Glutamatergic neuron (in vitro differentiated cells): ENCODE results near the gene RAB3GAP2. TPM values are rescaled to one million over a fixed set of nuclear protein-coding genes. Genes with fewer than 3 reads are reported as not detected.

Experiments used
- DNase-seq: peaks from one replicate; pipeline ENCODE4 v3.0.0; 2022
- H3K27ac Mint-ChIP-seq: one replicate; pipeline ENCODE4 v1.8.0; 2020; ENCODE audit warnings: mild to moderate bottlenecking, mixed read lengths, inconsistent platforms; ENCODE audit not compliant: unreplicated experiment
- H3K27me3 Mint-ChIP-seq: one replicate; pipeline ENCODE4 v1.8.0; 2020; ENCODE audit warnings: mild to moderate bottlenecking, moderate library complexity, mixed read lengths, inconsistent platforms; ENCODE audit not compliant: unreplicated experiment
- H3K36me3 Mint-ChIP-seq: one replicate; pipeline ENCODE4 v1.8.0; 2020; ENCODE audit warnings: mild to moderate bottlenecking, mixed read lengths, inconsistent platforms; ENCODE audit not compliant: unreplicated experiment
- H3K4me1 Mint-ChIP-seq: one replicate; pipeline ENCODE4 v1.8.0; 2020; ENCODE audit warnings: mild to moderate bottlenecking, low read depth, mixed read lengths, inconsistent platforms; ENCODE audit not compliant: unreplicated experiment
- H3K4me3 Mint-ChIP-seq: one replicate; pipeline ENCODE4 v1.8.0; 2020; ENCODE audit warnings: mild to moderate bottlenecking, mixed read lengths, inconsistent platforms; ENCODE audit not compliant: unreplicated experiment
- H3K9me3 Mint-ChIP-seq: one replicate; pipeline ENCODE4 v1.8.0; 2020; ENCODE audit warnings: mild to moderate bottlenecking, moderate library complexity, mixed read lengths, inconsistent platforms; ENCODE audit not compliant: unreplicated experiment
- total RNA-seq: library from RNA; stranded (reverse); fragmentation: NEBNext Ultra II Directional; extraction: Animal tissue kit (Norgen Biotek cat#: 25700); gene quantifications from one replicate; pipeline ENCODE4 v1.2.1, GENCODE V29; 2021; ENCODE audit not compliant: unreplicated experiment
- TF ChIP-seq, protein P1 (sequence below): fragments of 200-600 bp; sonication (generic); IDR thresholded peaks from one replicate; pipeline ENCODE4 v1.5.0; 2021; ENCODE audit not compliant: partially characterized antibody, unreplicated experiment

RAB3GAP2 gene
- total RNA-seq, 1 donor from 2014 or later, result 65.3 TPM

DNA sequence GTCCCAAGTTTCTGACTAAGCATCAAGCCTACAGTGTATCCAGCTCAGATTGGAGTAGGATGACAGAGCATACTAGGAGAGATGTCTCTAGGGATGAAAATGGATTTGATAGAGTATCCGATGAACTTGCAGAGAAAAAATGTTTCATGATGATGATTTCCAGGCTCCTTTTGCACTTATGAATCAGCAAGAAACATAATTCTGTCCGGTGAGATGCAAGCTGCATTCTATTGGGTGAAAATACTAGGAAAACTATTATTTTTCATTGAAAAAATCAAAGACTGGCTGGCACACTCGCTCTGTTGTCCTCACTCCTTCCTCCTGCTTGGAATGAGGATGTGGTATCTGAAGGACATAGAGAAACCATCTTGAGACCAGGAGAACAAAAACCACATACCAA, 35.4 kb upstream of the RAB3GAP2 start:
- Mint-ChIP-seq H3K4me3 (no peak overlapping the region), H3K9me3 (peaks cover 2% of the 10 kb centered on the region), H3K36me3 (no peaks in the 10 kb centered on the region), H3K4me1 (peaks cover 5% of the 10 kb centered on the region), H3K27ac (no peak overlapping the region), H3K27me3 (peaks cover 4% of the 10 kb centered on the region)
- TF ChIP-seq, protein P1, sequence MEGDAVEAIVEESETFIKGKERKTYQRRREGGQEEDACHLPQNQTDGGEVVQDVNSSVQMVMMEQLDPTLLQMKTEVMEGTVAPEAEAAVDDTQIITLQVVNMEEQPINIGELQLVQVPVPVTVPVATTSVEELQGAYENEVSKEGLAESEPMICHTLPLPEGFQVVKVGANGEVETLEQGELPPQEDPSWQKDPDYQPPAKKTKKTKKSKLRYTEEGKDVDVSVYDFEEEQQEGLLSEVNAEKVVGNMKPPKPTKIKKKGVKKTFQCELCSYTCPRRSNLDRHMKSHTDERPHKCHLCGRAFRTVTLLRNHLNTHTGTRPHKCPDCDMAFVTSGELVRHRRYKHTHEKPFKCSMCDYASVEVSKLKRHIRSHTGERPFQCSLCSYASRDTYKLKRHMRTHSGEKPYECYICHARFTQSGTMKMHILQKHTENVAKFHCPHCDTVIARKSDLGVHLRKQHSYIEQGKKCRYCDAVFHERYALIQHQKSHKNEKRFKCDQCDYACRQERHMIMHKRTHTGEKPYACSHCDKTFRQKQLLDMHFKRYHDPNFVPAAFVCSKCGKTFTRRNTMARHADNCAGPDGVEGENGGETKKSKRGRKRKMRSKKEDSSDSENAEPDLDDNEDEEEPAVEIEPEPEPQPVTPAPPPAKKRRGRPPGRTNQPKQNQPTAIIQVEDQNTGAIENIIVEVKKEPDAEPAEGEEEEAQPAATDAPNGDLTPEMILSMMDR, result no peak
- no peak for DNase-seq

DNA sequence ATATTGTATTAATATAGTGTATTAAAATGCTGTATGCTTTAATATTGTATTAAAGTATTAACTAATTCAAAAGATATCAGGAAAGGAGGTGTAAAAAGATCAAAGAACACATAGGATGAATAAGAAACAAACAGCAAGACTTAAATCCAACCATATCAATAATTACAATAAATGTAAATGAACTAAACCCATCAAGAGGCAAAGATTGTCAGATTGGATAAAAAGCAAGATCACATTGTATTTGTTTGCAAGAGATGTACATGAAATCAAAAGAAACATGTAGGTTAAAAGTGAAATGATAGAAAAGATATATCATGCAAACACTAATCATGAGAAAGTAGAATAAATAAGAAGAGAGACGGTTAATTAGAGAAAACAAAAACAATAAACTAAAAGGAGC, 34.1 kb upstream of the RAB3GAP2 start:
- no peak overlapping the region for H3K4me3 Mint-ChIP-seq
- H3K9me3 Mint-ChIP-seq, result peaks cover 2% of the 10 kb centered on the region
- H3K36me3 Mint-ChIP-seq, result no peaks in the 10 kb centered on the region
- peaks cover 5% of the 10 kb centered on the region for H3K4me1 Mint-ChIP-seq
- TF ChIP-seq, protein P1, result no peak
- H3K27ac Mint-ChIP-seq, result no peak overlapping the region
- H3K27me3 Mint-ChIP-seq, result peaks cover 4% of the 10 kb centered on the region
- DNase-seq, result no peak

DNA sequence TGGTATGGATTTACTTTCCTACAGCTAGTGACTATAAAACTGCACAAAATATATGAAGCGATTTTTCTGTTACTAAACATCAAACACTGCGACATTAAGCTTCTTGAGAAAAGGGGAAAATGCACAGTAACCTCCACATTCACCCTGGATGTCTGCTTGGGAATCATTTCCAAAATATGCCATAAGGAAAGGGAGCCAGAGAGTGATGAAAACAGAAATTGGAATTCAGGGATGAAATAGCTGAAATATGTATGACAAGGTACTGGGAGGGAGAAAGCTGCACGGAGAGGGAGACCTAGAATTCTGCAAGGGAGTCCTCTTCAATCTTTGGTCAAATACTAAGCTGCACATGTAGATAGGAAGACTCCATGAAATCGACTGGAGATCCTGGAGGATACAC, 31.6 kb upstream of the RAB3GAP2 start:
- Mint-ChIP-seq H3K36me3 (no peaks in the 10 kb centered on the region), H3K27me3 (peaks cover 1% of the 10 kb centered on the region), H3K27ac (no peak overlapping the region), H3K4me1 (peaks cover 13% of the 10 kb centered on the region), H3K9me3 (peaks cover 2% of the 10 kb centered on the region), H3K4me3 (no peak overlapping the region)
- no peak for DNase-seq
- TF ChIP-seq, protein P1, result no peak

DNA sequence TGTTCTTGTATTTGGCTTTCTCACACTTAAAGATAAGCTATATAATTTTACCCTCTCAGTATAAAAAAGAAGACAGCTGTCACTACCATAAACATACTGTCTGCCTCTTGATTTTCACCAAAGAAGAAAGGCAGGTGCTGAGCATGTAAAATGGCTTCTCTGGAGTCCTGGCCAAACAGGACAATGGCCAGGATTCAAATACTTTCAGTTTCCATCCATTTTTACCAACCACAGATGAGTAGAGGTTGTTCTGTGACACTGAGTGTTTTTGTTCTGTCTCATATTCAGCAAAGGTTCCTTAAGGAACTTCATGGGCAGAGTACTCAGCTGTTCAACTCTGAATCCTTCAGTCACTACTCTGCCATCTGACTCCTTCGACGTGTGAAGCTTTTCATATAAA, 29.4 kb upstream of the RAB3GAP2 start:
- no peak for DNase-seq
- peaks cover 1% of the 10 kb centered on the region for H3K27me3 Mint-ChIP-seq
- peaks cover 13% of the 10 kb centered on the region for H3K4me1 Mint-ChIP-seq
- H3K4me3 Mint-ChIP-seq, result peak overlapping the region; percentile 46
- H3K36me3 Mint-ChIP-seq, result no peaks in the 10 kb centered on the region
- H3K9me3 Mint-ChIP-seq, result peaks cover 2% of the 10 kb centered on the region
- TF ChIP-seq, protein P1, result no peak
- no peak overlapping the region for H3K27ac Mint-ChIP-seq

DNA sequence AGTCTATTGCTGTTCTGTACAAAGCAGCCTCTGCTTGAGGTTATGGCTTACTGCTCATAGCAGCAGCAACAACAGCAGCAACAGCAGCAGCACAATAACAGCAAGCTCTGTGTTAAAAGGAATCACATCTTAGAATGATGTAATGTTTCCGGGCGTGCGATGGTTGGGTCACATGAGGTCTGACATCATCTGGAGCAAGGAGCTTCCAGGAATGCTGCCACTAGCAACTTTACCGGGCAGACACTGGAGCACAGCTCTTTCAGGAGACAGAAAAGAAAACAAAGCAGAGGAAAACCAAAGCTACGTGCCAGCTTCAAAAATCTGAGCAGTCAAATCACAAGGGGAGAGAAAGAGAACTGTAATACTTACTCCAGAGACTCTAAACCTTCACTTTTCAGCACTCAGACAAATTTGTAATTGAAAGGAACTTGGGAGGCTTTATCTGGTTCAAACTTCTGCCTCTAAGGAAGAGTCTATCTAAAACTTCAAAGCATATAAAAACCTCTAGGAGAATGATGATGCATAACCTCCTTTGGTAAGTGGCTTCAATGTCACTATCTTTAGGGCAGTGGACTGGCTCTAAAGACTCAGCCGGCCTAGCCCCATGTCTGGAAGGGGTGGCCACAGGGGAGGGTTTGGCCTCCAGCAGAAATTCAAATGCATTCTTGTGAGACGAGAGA, 28.3 kb upstream of the RAB3GAP2 start:
- Mint-ChIP-seq H3K27me3 (peaks cover 1% of the 10 kb centered on the region), H3K4me3 (peak overlapping the region; percentile 85), H3K27ac (peak overlapping the region; percentile 92), H3K9me3 (peaks cover 2% of the 10 kb centered on the region), H3K4me1 (peaks cover 13% of the 10 kb centered on the region), H3K36me3 (no peaks in the 10 kb centered on the region)
- peak; percentile 43 for DNase-seq
- TF ChIP-seq, protein P1, result no peak
